ENCODE results near the gene ABHD6. TPM values are rescaled to one million over a fixed set of nuclear protein-coding genes. Genes with fewer than 3 reads are reported as not detected.

The ABHD6 gene
- total RNA-seq, 2 experiments from 2014 or later, result 0.71 to 1.9 TPM

DNA sequence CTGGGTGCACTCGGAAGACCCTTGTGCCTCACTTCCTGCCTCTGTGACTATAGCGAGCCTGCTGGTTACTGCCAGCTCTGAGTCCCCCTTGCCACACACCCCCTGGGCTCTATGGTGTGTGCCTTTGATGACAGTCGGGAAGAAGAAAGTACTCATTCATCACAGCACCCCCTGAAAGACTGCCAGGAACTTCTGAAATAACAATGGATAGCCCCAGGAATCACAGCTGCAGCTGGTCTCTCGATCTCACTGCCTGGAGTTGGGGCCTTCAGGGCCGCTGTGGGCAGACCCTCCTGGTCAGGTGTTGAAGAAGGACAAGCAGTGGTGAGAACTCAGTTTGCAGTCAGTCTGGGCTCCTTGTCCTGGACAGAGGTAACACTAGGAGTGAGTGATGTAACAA, 58.7 kb downstream of the ABHD6 start:
- POLR2A ChIA-PET, result no interaction called here
- Histone ChIP-seq H3K36me3 (ENCODE audit: insufficient read depth, low read length) (no peaks in the 10 kb centered on the region), H3K4me1 (ENCODE audit: insufficient read depth, low read length) (no peaks in the 10 kb centered on the region), H3K4me3 (ENCODE audit: low read length) (no peak overlapping the region), H3K9me3 (ENCODE audit: control insufficient read depth in 1 of 2, insufficient read depth in 1 of 2, low read length in 2 of 2) (peaks cover 0 to 8% of the 10 kb centered on the region in 2 experiments), H3K27ac (ENCODE audit: low read depth in 1 of 2, low read length in 2 of 2) (no peak overlapping the region), H3K27me3 (ENCODE audit: control insufficient read depth in 1 of 2, insufficient read depth in 2 of 2, low read length in 2 of 2) (peaks cover 19 to 20% of the 10 kb centered on the region in 2 experiments)
- Mint-ChIP-seq H3K27ac (no peak overlapping the region), H3K36me3 (ENCODE audit: low read depth) (no peaks in the 10 kb centered on the region), H3K27me3 (peaks cover 23% of the 10 kb centered on the region), H3K4me3 (no peak overlapping the region), H3K4me1 (ENCODE audit: low read depth) (no peaks in the 10 kb centered on the region), H3K9me3 (peaks cover 1% of the 10 kb centered on the region)
- ATAC-seq (ENCODE audit: poor library complexity) (no peak), DNase-seq (no peak)
- CTCF ChIA-PET, result no interaction called here
- TF ChIP-seq, protein P1, sequence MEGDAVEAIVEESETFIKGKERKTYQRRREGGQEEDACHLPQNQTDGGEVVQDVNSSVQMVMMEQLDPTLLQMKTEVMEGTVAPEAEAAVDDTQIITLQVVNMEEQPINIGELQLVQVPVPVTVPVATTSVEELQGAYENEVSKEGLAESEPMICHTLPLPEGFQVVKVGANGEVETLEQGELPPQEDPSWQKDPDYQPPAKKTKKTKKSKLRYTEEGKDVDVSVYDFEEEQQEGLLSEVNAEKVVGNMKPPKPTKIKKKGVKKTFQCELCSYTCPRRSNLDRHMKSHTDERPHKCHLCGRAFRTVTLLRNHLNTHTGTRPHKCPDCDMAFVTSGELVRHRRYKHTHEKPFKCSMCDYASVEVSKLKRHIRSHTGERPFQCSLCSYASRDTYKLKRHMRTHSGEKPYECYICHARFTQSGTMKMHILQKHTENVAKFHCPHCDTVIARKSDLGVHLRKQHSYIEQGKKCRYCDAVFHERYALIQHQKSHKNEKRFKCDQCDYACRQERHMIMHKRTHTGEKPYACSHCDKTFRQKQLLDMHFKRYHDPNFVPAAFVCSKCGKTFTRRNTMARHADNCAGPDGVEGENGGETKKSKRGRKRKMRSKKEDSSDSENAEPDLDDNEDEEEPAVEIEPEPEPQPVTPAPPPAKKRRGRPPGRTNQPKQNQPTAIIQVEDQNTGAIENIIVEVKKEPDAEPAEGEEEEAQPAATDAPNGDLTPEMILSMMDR (IDR thresholded peaks at IDR 0.05), result no peak
- intact Hi-C loops (cut with DNase I, micrococcal nuclease), result no loop called here

DNA sequence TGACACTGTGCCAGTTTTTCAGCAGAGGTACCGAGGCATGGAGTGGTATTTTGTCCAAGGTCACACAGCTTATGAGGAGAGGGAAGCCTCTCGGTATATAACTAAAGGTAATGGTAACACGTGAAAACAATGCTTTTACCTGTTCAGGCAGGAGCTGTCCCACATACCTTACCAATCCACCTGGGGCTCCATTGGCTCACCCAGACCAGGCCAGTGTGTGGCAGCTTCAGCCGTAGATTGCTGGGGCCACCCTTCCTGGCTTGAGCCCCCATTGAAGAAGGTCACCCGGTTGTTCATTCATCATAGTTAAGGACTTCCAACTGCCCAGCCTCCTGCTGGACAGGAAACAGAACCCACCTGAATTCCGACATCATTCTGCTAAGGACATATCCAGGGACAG, 59.3 kb downstream of the ABHD6 start:
- DNase-seq, result no peak

DNA sequence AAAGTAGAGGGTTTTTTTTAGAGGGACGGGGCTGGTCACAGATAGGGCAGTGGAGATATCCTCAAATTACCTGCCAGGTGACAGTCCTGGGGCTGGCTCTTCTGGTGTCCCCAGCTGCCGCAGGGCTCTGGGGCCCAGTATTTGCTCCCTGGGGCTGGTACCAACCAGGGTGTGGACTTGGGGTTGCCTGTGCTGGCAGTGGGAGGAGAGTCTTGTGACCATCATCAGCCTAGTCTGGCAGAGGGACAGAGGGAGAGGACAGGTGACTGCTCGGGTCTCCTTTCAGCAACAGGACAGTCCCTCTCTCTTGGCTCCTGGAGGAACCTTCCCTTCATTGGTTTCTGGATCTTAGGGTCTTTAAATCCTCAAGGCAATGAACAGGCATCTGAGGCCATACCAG, 60.6 kb downstream of the ABHD6 start:
- DNase-seq (no peak), ATAC-seq (ENCODE audit: poor library complexity) (no peak)
- ChIA-PET POLR2A (no interaction called here), CTCF (interaction anchor here (1.7 kb wide), 1 partner anchor 9 kb away, joined by 3 read pairs; the partner anchor contains the start of genes HTD2 and RPP14)
- no peaks in the 10 kb centered on the region for H3K36me3 Mint-ChIP-seq (ENCODE audit: low read depth)
- Histone ChIP-seq H3K4me3 (ENCODE audit: low read length) (no peak overlapping the region), H3K9me3 (ENCODE audit: control insufficient read depth in 1 of 2, insufficient read depth in 1 of 2, low read length in 2 of 2) (peaks cover 7 to 8% of the 10 kb centered on the region in 2 experiments), H3K27ac (ENCODE audit: low read depth in 1 of 2, low read length in 2 of 2) (no peak overlapping the region), H3K27me3 (ENCODE audit: control insufficient read depth in 1 of 2, insufficient read depth in 2 of 2, low read length in 2 of 2) (peaks cover 26 to 29% of the 10 kb centered on the region in 2 experiments), H3K4me1 (ENCODE audit: insufficient read depth, low read length) (no peaks in the 10 kb centered on the region), H3K36me3 (ENCODE audit: insufficient read depth, low read length) (no peaks in the 10 kb centered on the region)
- H3K27ac Mint-ChIP-seq, result no peak overlapping the region
- no peaks in the 10 kb centered on the region for H3K4me1 Mint-ChIP-seq (ENCODE audit: low read depth)
- peaks cover 3% of the 10 kb centered on the region for H3K9me3 Mint-ChIP-seq
- intact Hi-C loops (cut with DNase I, micrococcal nuclease), result no loop called here
- TF ChIP-seq, protein P1 (IDR thresholded peaks at IDR 0.05), result no peak
- H3K27me3 Mint-ChIP-seq, result peaks cover 35% of the 10 kb centered on the region
- no peak overlapping the region for H3K4me3 Mint-ChIP-seq

More for the DNA sequence above, 59.3 kb downstream of the ABHD6 start:
- no peak overlapping the region for H3K27ac ChIP-seq (ENCODE audit: low read depth in 1 of 2, low read length in 2 of 2)
- no peaks in the 10 kb centered on the region for H3K4me1 Mint-ChIP-seq (ENCODE audit: low read depth)
- peaks cover 29% of the 10 kb centered on the region for H3K27me3 Mint-ChIP-seq
- ChIA-PET CTCF (interaction anchor here (1.7 kb wide), 1 partner anchor 10 kb away, joined by 3 read pairs; the partner anchor contains the start of genes HTD2 and RPP14), POLR2A (no interaction called here)
- H3K9me3 Mint-ChIP-seq, result peaks cover 3% of the 10 kb centered on the region
- no peak overlapping the region for H3K4me3 ChIP-seq (ENCODE audit: low read length)
- no peaks in the 10 kb centered on the region for H3K36me3 Mint-ChIP-seq (ENCODE audit: low read depth)
- H3K4me3 Mint-ChIP-seq, result no peak overlapping the region
- no peak overlapping the region for H3K27ac Mint-ChIP-seq
- intact Hi-C loops (cut with DNase I, micrococcal nuclease), result no loop called here
- H3K27me3 ChIP-seq (ENCODE audit: control insufficient read depth in 1 of 2, insufficient read depth in 2 of 2, low read length in 2 of 2), result peaks cover 23 to 25% of the 10 kb centered on the region in 2 experiments
- H3K9me3 ChIP-seq (ENCODE audit: control insufficient read depth in 1 of 2, insufficient read depth in 1 of 2, low read length in 2 of 2), result peaks cover 6 to 8% of the 10 kb centered on the region in 2 experiments
- TF ChIP-seq, protein P1 (IDR thresholded peaks at IDR 0.05), result no peak
- no peak for ATAC-seq (ENCODE audit: poor library complexity)
- no peaks in the 10 kb centered on the region for H3K4me1 ChIP-seq (ENCODE audit: insufficient read depth, low read length)
- H3K36me3 ChIP-seq (ENCODE audit: insufficient read depth, low read length), result no peaks in the 10 kb centered on the region
